ENCODE measurements around the gene ACTR10. TPM values are rescaled to one million over a fixed set of nuclear protein-coding genes. Genes with fewer than 3 reads are reported as not detected.

Gene ACTR10
- total RNA-seq, 1 donor from 2014 or later, result 55.7 TPM

DNA sequence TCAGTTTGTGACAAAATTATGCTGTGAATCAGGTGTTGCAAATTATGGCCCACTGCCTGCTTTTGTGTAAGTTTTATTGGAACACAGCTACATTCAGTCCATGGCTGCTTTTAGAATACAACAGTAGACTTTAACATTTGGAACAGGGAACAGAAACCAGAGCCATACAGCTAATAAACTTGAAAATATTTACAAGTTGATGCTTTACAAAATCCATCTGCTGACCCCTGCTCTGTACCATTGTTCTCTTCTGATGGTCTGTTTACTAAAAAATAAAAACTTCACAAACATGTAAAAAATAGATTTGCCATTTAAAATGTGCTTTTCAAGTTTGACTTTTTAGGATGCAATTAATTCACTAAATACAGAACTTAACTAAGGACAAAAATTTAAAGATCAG is 65.5 kb downstream of the ACTR10 start:
- H3K36me3 Mint-ChIP-seq (ENCODE audit: low read depth), result peaks cover 17% of the 10 kb centered on the region
- no peak overlapping the region for H3K4me3 Mint-ChIP-seq
- no peak for TF ChIP-seq CTCF (conservative IDR thresholded peaks at IDR 0.05)
- no peaks in the 10 kb centered on the region for H3K27me3 Mint-ChIP-seq (ENCODE audit: low read depth)
- H3K4me1 Mint-ChIP-seq, result no peaks in the 10 kb centered on the region
- H3K9me3 Mint-ChIP-seq, result no peaks in the 10 kb centered on the region
- no peak overlapping the region for H3K27ac Mint-ChIP-seq (ENCODE audit: unreplicated experiment)
- DNase-seq (ENCODE audit: low read depth, low spot score), result no peak

DNA sequence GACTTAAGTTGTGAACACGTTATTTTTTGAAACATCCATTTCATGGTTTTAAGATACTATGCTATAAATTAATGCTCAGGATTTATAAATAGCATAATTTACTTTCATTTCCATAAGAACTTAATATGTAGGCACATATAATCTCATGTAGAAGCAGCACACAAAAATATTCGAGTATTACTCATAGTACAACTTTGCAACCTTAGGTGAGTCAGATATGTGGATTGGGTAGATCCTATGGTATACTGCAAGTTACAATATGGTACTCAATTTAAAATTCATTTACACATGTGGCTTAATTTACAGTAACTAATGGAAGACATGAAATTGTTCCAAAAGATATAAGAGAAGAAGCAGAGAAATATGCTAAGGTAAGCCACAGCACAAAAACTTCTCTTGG is 70.7 kb downstream of the ACTR10 start:
- Mint-ChIP-seq H3K36me3 (ENCODE audit: low read depth) (peaks cover 20% of the 10 kb centered on the region), H3K4me1 (no peaks in the 10 kb centered on the region), H3K4me3 (no peak overlapping the region), H3K27me3 (ENCODE audit: low read depth) (no peaks in the 10 kb centered on the region), H3K9me3 (no peaks in the 10 kb centered on the region), H3K27ac (ENCODE audit: unreplicated experiment) (no peak overlapping the region)
- no peak for DNase-seq (ENCODE audit: low read depth, low spot score)
- no peak for TF ChIP-seq CTCF (conservative IDR thresholded peaks at IDR 0.05)

DNA sequence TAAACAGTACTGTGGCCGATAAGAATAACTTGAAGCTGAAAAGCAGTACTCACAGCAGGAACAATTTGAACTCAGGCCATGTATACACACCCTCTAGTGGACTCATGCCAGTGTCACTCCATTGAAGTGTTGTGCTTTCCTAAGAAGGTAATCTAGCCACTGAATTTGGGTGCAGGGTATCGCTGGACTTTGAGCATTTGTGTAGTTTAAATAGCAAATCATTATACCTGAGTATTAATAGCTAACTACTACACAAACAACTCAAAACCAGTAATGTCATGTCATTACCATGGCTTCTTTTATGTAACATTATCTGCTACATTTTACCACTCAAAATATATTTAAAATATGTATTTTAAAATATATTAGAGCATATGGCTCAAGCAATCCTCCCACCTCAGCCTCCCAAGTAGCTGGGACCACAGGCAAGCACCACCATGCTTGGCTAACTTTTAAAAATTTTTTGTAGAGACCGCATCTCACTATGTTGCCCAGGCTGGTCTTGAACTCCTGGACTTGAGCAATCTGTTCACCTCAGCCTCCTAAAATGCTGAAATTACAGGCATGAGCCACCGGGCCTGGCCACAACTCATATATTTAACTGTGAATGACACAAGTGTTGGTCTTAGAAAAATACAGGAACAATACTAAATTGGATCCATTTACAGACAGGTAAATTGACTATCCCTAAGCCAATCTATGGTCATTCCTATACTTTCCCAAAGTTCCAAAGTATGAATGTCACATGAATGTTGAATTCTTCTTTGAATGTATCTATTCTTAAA is 72.8 kb downstream of the ACTR10 start:
- H3K4me3 Mint-ChIP-seq, result no peak overlapping the region
- peak; percentile 35 for TF ChIP-seq CTCF (conservative IDR thresholded peaks at IDR 0.05)
- DNase-seq (ENCODE audit: low read depth, low spot score), result no peak
- H3K9me3 Mint-ChIP-seq, result no peaks in the 10 kb centered on the region
- H3K4me1 Mint-ChIP-seq, result no peaks in the 10 kb centered on the region
- H3K36me3 Mint-ChIP-seq (ENCODE audit: low read depth), result peaks cover 16% of the 10 kb centered on the region
- H3K27me3 Mint-ChIP-seq (ENCODE audit: low read depth), result no peaks in the 10 kb centered on the region
- no peak overlapping the region for H3K27ac Mint-ChIP-seq (ENCODE audit: unreplicated experiment)

DNA sequence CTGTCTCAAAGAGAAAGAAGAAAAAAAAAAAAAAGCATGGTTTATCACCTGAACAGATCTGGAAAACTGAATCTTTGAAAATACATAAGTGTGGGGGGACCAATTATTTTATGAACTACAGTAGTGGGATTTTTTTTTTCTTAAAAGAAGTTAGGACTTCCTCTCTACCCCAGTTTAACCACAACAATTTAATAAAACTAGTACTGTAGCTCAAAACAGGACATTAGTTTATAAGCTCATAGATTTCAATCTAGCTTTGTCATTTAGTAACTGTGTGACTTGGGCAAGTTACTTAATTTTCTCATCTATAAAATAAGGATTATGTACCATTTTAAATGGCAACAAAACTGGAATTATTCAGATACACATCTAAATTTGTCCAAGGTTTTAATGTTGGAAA is 74.9 kb downstream of the ACTR10 start:
- Mint-ChIP-seq H3K27ac (ENCODE audit: unreplicated experiment) (no peak overlapping the region), H3K9me3 (no peaks in the 10 kb centered on the region), H3K4me3 (no peak overlapping the region), H3K4me1 (no peaks in the 10 kb centered on the region), H3K36me3 (ENCODE audit: low read depth) (peaks cover 14% of the 10 kb centered on the region), H3K27me3 (ENCODE audit: low read depth) (no peaks in the 10 kb centered on the region)
- no peak for DNase-seq (ENCODE audit: low read depth, low spot score)
- TF ChIP-seq CTCF (conservative IDR thresholded peaks at IDR 0.05), result no peak

GRCh38 chr14:58275527-58276190 is 75.7 kb downstream of the ACTR10 start:
- H3K9me3 Mint-ChIP-seq, result no peaks in the 10 kb centered on the region
- H3K4me1 Mint-ChIP-seq, result no peaks in the 10 kb centered on the region
- H3K4me3 Mint-ChIP-seq, result no peak overlapping the region
- peaks cover 6% of the 10 kb centered on the region for H3K36me3 Mint-ChIP-seq (ENCODE audit: low read depth)
- H3K27ac Mint-ChIP-seq (ENCODE audit: unreplicated experiment), result no peak overlapping the region
- TF ChIP-seq CTCF (conservative IDR thresholded peaks at IDR 0.05), result no peak
- DNase-seq (ENCODE audit: low read depth, low spot score), result no peak
- H3K27me3 Mint-ChIP-seq (ENCODE audit: low read depth), result no peaks in the 10 kb centered on the region
